Measurements from ENCODE around the gene XYLT2. TPM values are rescaled to one million over a fixed set of nuclear protein-coding genes. Genes with fewer than 3 reads are reported as not detected.
"Not testable (repeated sequence)": the region's sequence is repeated elsewhere in the genome, so short reads cannot be mapped to it uniquely, and the experiment has no call there.

The XYLT2 gene
- total RNA-seq, 4 donors from 2014 or later = 17.7 to 41.3 (median 27.1) TPM

- no peaks in the 10 kb centered on the region for H3K4me1 ChIP-seq
- no peaks in the 10 kb centered on the region for H3K36me3 ChIP-seq
- no peak overlapping the region for H3K4me3 ChIP-seq
- no peak overlapping the region for H3K27ac ChIP-seq
- no peak for TF ChIP-seq POLR2A (IDR thresholded peaks at IDR 0.05)
- no peak for TF ChIP-seq CTCF (IDR thresholded peaks at IDR 0.05)
- DNase-seq = no peak
- no peaks in the 10 kb centered on the region for H3K9me3 ChIP-seq
- H3K27me3 ChIP-seq = no peaks in the 10 kb centered on the region
Measured at GRCh38 chr17:50316016-50316587, 29.8 kb upstream of the XYLT2 start.

- H3K36me3 ChIP-seq, H3K4me3 ChIP-seq, DNase-seq, H3K27me3 ChIP-seq, H3K9me3 ChIP-seq, H3K27ac ChIP-seq, H3K4me1 ChIP-seq: not testable (repeated sequence)
Measured at GRCh38 chr17:50316660-50317059, 29.3 kb upstream of the XYLT2 start.

- TF ChIP-seq POLR2A (IDR thresholded peaks at IDR 0.05) (no peak), CTCF (IDR thresholded peaks at IDR 0.05) (no peak)
- no peak for DNase-seq
- Histone ChIP-seq H3K36me3 (no peaks in the 10 kb centered on the region), H3K9me3 (no peaks in the 10 kb centered on the region), H3K27ac (no peak overlapping the region), H3K4me3 (no peak overlapping the region), H3K4me1 (no peaks in the 10 kb centered on the region), H3K27me3 (no peaks in the 10 kb centered on the region)
Measured at GRCh38 chr17:50317121-50317520, 28.8 kb upstream of the XYLT2 start.

- no peaks in the 10 kb centered on the region for H3K9me3 ChIP-seq
- H3K27ac ChIP-seq = no peak overlapping the region
- TF ChIP-seq POLR2A (IDR thresholded peaks at IDR 0.05) (no peak), CTCF (IDR thresholded peaks at IDR 0.05) (no peak)
Measured at GRCh38 chr17:50318501-50319285, 27.2 kb upstream of the XYLT2 start.

GRCh38 chr17:50319306-50320004 lies 26.5 kb upstream of the XYLT2 start:
- TF ChIP-seq CTCF (IDR thresholded peaks at IDR 0.05) (no peak), POLR2A (IDR thresholded peaks at IDR 0.05) (no peak)
- H3K9me3 ChIP-seq = no peaks in the 10 kb centered on the region
- H3K4me1 ChIP-seq = no peaks in the 10 kb centered on the region
- H3K36me3 ChIP-seq = no peaks in the 10 kb centered on the region
- H3K27me3 ChIP-seq = no peaks in the 10 kb centered on the region
- H3K4me3 ChIP-seq = no peak overlapping the region
- DNase-seq = no peak
- H3K27ac ChIP-seq = no peak overlapping the region

More at GRCh38 chr17:50318501-50319285, 27.2 kb upstream of the XYLT2 start:
- H3K36me3 ChIP-seq = no peaks in the 10 kb centered on the region
- no peak overlapping the region for H3K4me3 ChIP-seq
- no peak for DNase-seq
- H3K27me3 ChIP-seq = no peaks in the 10 kb centered on the region
- H3K4me1 ChIP-seq = no peaks in the 10 kb centered on the region

GRCh38 chr17:50322271-50322670 lies 23.7 kb upstream of the XYLT2 start:
- DNase-seq = no peak
- Histone ChIP-seq H3K4me3 (no peak overlapping the region), H3K36me3 (no peaks in the 10 kb centered on the region), H3K27me3 (no peaks in the 10 kb centered on the region), H3K27ac (no peak overlapping the region), H3K4me1 (no peaks in the 10 kb centered on the region), H3K9me3 (no peaks in the 10 kb centered on the region)
- TF ChIP-seq CTCF (IDR thresholded peaks at IDR 0.05) (no peak), POLR2A (IDR thresholded peaks at IDR 0.05) (no peak)
